GM23338 (cell line): Measurements from ENCODE around the gene ZCCHC2. TPM values are rescaled to one million over a fixed set of nuclear protein-coding genes. Genes with fewer than 3 reads are reported as not detected.
A peak's percentile ranks its signal among the peaks of the same experiment; 100 is the strongest.

ENCODE experiments used
- ATAC-seq: fragments of 200-7000 bp; cut with Tn5 transposase; 3 replicates; pipeline ENCODE4 v1.9.1; 2020
- DNase-seq: peaks from one replicate; pipeline ENCODE4 v3.0.0-alpha.2; 2015; ENCODE audit warnings: low spot score
- H2AFZ ChIP-seq: fragments of 200-600 bp; sonication (generic); 2 replicates; pipeline ENCODE4 v1.8.0; 2016; ENCODE audit warnings: antibody characterized with exemption, mild to moderate bottlenecking, moderate library complexity
- H3F3A ChIP-seq: fragments of 200-600 bp; sonication (generic); replicated peaks from 2 replicates; pipeline ENCODE4 v1.8.0; 2017; ENCODE audit warnings: antibody characterized with exemption, mixed run types, low read depth
- H3K27ac ChIP-seq: fragments of 200-600 bp; sonication (generic); 2 replicates; pipeline ENCODE4 v1.6.1; 2016; ENCODE audit warnings: low read depth
- H3K27me3 ChIP-seq: fragments of 200-600 bp; sonication (generic); 2 replicates; pipeline ENCODE4 v1.8.0; 2016; ENCODE audit warnings: mild to moderate bottlenecking, mixed run types, moderate library complexity; ENCODE audit not compliant: insufficient read depth
- H3K36me3 ChIP-seq: fragments of 200-600 bp; sonication (generic); 2 replicates; pipeline ENCODE4 v1.8.0; 2016; ENCODE audit warnings: mild to moderate bottlenecking; ENCODE audit not compliant: insufficient read depth
- H3K4me1 ChIP-seq: fragments of 200-600 bp; sonication (generic); 2 replicates; pipeline ENCODE4 v1.8.0; 2016; ENCODE audit warnings: mild to moderate bottlenecking, moderate library complexity; ENCODE audit not compliant: insufficient read depth
- H3K4me2 ChIP-seq: fragments of 200-600 bp; sonication (generic); 2 replicates; pipeline ENCODE4 v1.7.1; 2017; ENCODE audit warnings: mixed run types
- H3K4me3 ChIP-seq: fragments of 200-600 bp; sonication (generic); 2 replicates; pipeline ENCODE4 v1.6.1; 2016; ENCODE audit warnings: mixed run types
- H3K79me2 ChIP-seq: fragments of 200-600 bp; sonication (generic); replicated peaks from 2 replicates; pipeline ENCODE4 v1.8.0; 2017; ENCODE audit warnings: mild to moderate bottlenecking; ENCODE audit not compliant: insufficient read depth
- H3K9me2 ChIP-seq: fragments of 200-600 bp; sonication (generic); 2 replicates; pipeline ENCODE4 v1.8.0; 2017; ENCODE audit not compliant: insufficient read depth
- H4K20me1 ChIP-seq: fragments of 200-600 bp; sonication (generic); replicated peaks from 2 replicates; pipeline ENCODE4 v1.8.0; 2017; ENCODE audit warnings: mild to moderate bottlenecking; ENCODE audit not compliant: insufficient read depth
- H3K27ac Mint-ChIP-seq: 2 replicates; pipeline ENCODE4 v1.8.0; 2020; ENCODE audit warnings: inconsistent platforms, mild to moderate bottlenecking, moderate library complexity, mixed read lengths
- H3K27me3 Mint-ChIP-seq: 3 replicates; pipeline ENCODE4 v1.8.0; 2022; ENCODE audit warnings: low read depth, mild to moderate bottlenecking, moderate library complexity, mixed read lengths, inconsistent platforms; ENCODE audit not compliant: insufficient read depth, poor library complexity
- H3K36me3 Mint-ChIP-seq: 3 replicates; pipeline ENCODE4 v1.8.0; 2021; ENCODE audit warnings: low read depth, mild to moderate bottlenecking, inconsistent platforms, moderate library complexity, mixed read lengths
- H3K4me1 Mint-ChIP-seq: 3 replicates; pipeline ENCODE4 v1.8.0; 2020; ENCODE audit warnings: mild to moderate bottlenecking, inconsistent platforms, mixed read lengths
- H3K4me3 Mint-ChIP-seq: 3 replicates; pipeline ENCODE4 v1.8.0; 2021; ENCODE audit warnings: moderate library complexity, mild to moderate bottlenecking, inconsistent platforms, mixed read lengths
- H3K9me3 Mint-ChIP-seq: 3 replicates; pipeline ENCODE4 v1.8.0; 2020; ENCODE audit warnings: moderate library complexity, mild to moderate bottlenecking, inconsistent platforms, mixed read lengths
- CREB1 ChIP-seq: fragments of 250-450 bp; sonication (Bioruptor Pico); IDR thresholded peaks from 2 replicates; pipeline ENCODE4 v1.5.0; 2020; ENCODE audit warnings: low read depth, mild to moderate bottlenecking, moderate library complexity
- CTCF ChIP-seq, 2 experiments: fragments of 200-600 bp in 1 of 2; sonication (generic) in 1 of 2; conservative IDR thresholded peaks; 2 replicates each; pipeline versions ENCODE4 v1.5.1 to v1.6.1; 2016 to 2017; ENCODE audit warnings: antibody characterized with exemption in 2 of 2, low read depth in 2 of 2, mild to moderate bottlenecking in 2 of 2, moderate library complexity in 1 of 2
- ETS1 ChIP-seq: IDR thresholded peaks from 2 replicates; pipeline ENCODE4 v1.6.1; 2016; ENCODE audit warnings: antibody characterized with exemption
- EZH2 ChIP-seq: fragments of 200-600 bp; sonication (generic); IDR thresholded peaks from one replicate; pipeline ENCODE4 v1.8.0; 2017; ENCODE audit warnings: antibody characterized with exemption, mild to moderate bottlenecking, low read depth; ENCODE audit not compliant: unreplicated experiment
- EZH2phosphoT487 ChIP-seq: fragments of 200-600 bp; sonication (generic); IDR thresholded peaks from one replicate; pipeline ENCODE4 v1.8.1; 2018; ENCODE audit warnings: antibody characterized with exemption; ENCODE audit not compliant: unreplicated experiment
- JUNB ChIP-seq: IDR thresholded peaks from one replicate; pipeline ENCODE4 v1.6.1; 2016; ENCODE audit warnings: antibody characterized with exemption; ENCODE audit not compliant: unreplicated experiment
- NANOG ChIP-seq: IDR thresholded peaks from 2 replicates; pipeline ENCODE4 v1.6.1; 2016; ENCODE audit warnings: antibody characterized with exemption, borderline replicate concordance
- POLR2AphosphoS5 ChIP-seq: IDR thresholded peaks from 2 replicates; pipeline ENCODE4 v1.6.1; 2016; ENCODE audit warnings: antibody characterized with exemption, low read depth
- REST ChIP-seq: IDR thresholded peaks from one replicate; pipeline ENCODE4 v1.6.1; 2018; ENCODE audit warnings: antibody characterized with exemption; ENCODE audit not compliant: unreplicated experiment
- STAT1 ChIP-seq: IDR thresholded peaks from one replicate; pipeline ENCODE4 v1.6.1; 2016; ENCODE audit warnings: antibody characterized with exemption; ENCODE audit not compliant: unreplicated experiment
- ZNF114 ChIP-seq: fragments of 250-450 bp; sonication (Bioruptor Pico); IDR thresholded peaks from 2 replicates; pipeline ENCODE4 v1.5.0; 2020; ENCODE audit warnings: mild to moderate bottlenecking, moderate library complexity
- ZNF331 ChIP-seq: fragments of 250-450 bp; sonication (Bioruptor Pico); IDR thresholded peaks from 2 replicates; pipeline ENCODE4 v1.5.0; 2020; ENCODE audit warnings: low read depth, mild to moderate bottlenecking, moderate library complexity
- ZNF462 ChIP-seq: fragments of 250-450 bp; sonication (Bioruptor Pico); IDR thresholded peaks from 2 replicates; pipeline ENCODE4 v1.5.0; 2020; ENCODE audit warnings: mild to moderate bottlenecking, moderate library complexity
- polyA plus RNA-seq: library from polyadenylated mRNA; unstranded; fragments of >200 nt; fragmentation: Nextera tagmentation; extraction: Ambion mirVana; gene quantifications from 2 replicates; pipeline ENCODE4 v1.2.1, GENCODE V29; 2016
- total RNA-seq: library from RNA; depleted of rRNA; stranded (reverse); fragments of >200 nt; shearing (Covaris generic); gene quantifications from 2 replicates; pipeline ENCODE4 v1.2.3, GENCODE V29; 2014

The ZCCHC2 gene
- total and polyA plus RNA-seq, 2 experiments from 2014 or later, result 5.4 to 15.4 TPM

GRCh38 chr18:62521593-62521992 lies 1.2 kb upstream of the ZCCHC2 start:
- H3K27ac Mint-ChIP-seq, result no peak overlapping the region
- no peak overlapping the region for H3K27ac ChIP-seq
- H3K4me2 ChIP-seq, result peak overlapping the region; percentile 75

More at GRCh38 chr18:62521593-62521992, 1.2 kb upstream of the ZCCHC2 start:
- Mint-ChIP-seq H3K27me3 (peaks cover 31% of the 10 kb centered on the region), H3K4me3 (peak overlapping the region; percentile 89), H3K4me1 (peaks cover 21% of the 10 kb centered on the region), H3K36me3 (peaks cover 3% of the 10 kb centered on the region; the same call in 1 of the 3 replicates), H3K9me3 (peaks cover 3% of the 10 kb centered on the region; the same call in 2 of the 3 replicates)
- Histone ChIP-seq H3K79me2 (peaks cover 13% of the 10 kb centered on the region), H3K36me3 (no peaks in the 10 kb centered on the region), H3K4me1 (peaks cover 14% of the 10 kb centered on the region), H4K20me1 (peaks cover 14% of the 10 kb centered on the region), H3K9me2 (no peaks in the 10 kb centered on the region), H3K4me3 (peak overlapping the region; percentile 76), H3F3A (no peaks in the 10 kb centered on the region), H3K27me3 (peaks cover 41% of the 10 kb centered on the region), H2AFZ (no peak overlapping the region)
- ATAC-seq (no peak), DNase-seq (no peak)
- TF ChIP-seq JUNB (no peak), STAT1 (no peak), POLR2AphosphoS5 (no peak), EZH2phosphoT487 (no peak), CREB1 (no peak), REST (no peak), ZNF114 (CRISPR knock-in tag) (no peak), NANOG (no peak), ETS1 (no peak), EZH2 (no peak), ZNF462 (CRISPR knock-in tag) (no peak), CTCF (conservative IDR thresholded peaks at IDR 0.05; ENCODE audit: low read depth in 2 of 2) (no peak), ZNF331 (no peak)
